Suprapubic skin (tissue), 4 donors: ENCODE results near the gene CTTNBP2. TPM values are rescaled to one million over a fixed set of nuclear protein-coding genes. Genes with fewer than 3 reads are reported as not detected.

Experiments used
- DNase-seq, 2 donors: peaks; one replicate each; pipeline ENCODE4 v3.0.0-alpha.2; 2019; ENCODE audit warnings: low spot score in 2 of 2
- H3K27ac ChIP-seq: fragments of 200-600 bp; sonication (generic); one replicate; pipeline ENCODE4 v1.5.1; 2019
- H3K27me3 ChIP-seq: fragments of 200-600 bp; sonication (generic); one replicate; pipeline ENCODE4 v1.5.1; 2019
- H3K36me3 ChIP-seq: fragments of 200-600 bp; sonication (generic); one replicate; pipeline ENCODE4 v1.5.1; 2019
- H3K4me1 ChIP-seq: fragments of 200-600 bp; sonication (generic); one replicate; pipeline ENCODE4 v1.5.1; 2019
- H3K4me3 ChIP-seq: fragments of 200-600 bp; sonication (generic); one replicate; pipeline ENCODE4 v1.5.1; 2019; ENCODE audit warnings: mild to moderate bottlenecking
- H3K9me3 ChIP-seq: fragments of 200-600 bp; sonication (generic); one replicate; pipeline ENCODE4 v1.5.1; 2019
- EP300 ChIP-seq: sonication (generic); formaldehyde crosslinking; IDR thresholded peaks from one replicate; pipeline ENCODE4 v1.6.1; 2017; ENCODE audit warnings: antibody characterized with exemption
- POLR2A ChIP-seq, 2 donors: fragments of 450-650 bp; IDR thresholded peaks; one replicate each; pipeline ENCODE4 v1.6.1; 2017; ENCODE audit warnings: antibody characterized with exemption in 2 of 2, mild to moderate bottlenecking in 2 of 2, moderate library complexity in 2 of 2
- POLR2AphosphoS5 ChIP-seq, 3 donors: sonication (generic); formaldehyde crosslinking; IDR thresholded peaks; one replicate each; pipeline ENCODE4 v1.6.1; 2017; ENCODE audit warnings: antibody characterized with exemption in 3 of 3
- WGBS: methylation state at CpG from one replicate; pipeline ENCODE4 v1.1.5; 2018; 5-methylcytosine and 5-hydroxymethylcytosine counted together
- total RNA-seq, 4 donors: library from RNA; depleted of rRNA; stranded (reverse); fragments of >200 nt; gene quantifications; one replicate each; pipeline ENCODE4 v1.1.0, GENCODE V29; 2016
- TF ChIP-seq, protein P1 (sequence below), 2 donors: fragments of 200-600 bp in 1 of 2; fragments of 450-650 bp in 1 of 2; sonication (generic) in 1 of 2; IDR thresholded peaks; one replicate each; pipeline ENCODE4 v1.5.1; 2016 to 2019; ENCODE audit warnings: antibody characterized with exemption in 2 of 2, mild to moderate bottlenecking in 1 of 2, moderate library complexity in 1 of 2

Gene CTTNBP2
- total RNA-seq, 4 donors from 2014 or later = 2.2 to 8.9 (median 5.3) TPM

DNA sequence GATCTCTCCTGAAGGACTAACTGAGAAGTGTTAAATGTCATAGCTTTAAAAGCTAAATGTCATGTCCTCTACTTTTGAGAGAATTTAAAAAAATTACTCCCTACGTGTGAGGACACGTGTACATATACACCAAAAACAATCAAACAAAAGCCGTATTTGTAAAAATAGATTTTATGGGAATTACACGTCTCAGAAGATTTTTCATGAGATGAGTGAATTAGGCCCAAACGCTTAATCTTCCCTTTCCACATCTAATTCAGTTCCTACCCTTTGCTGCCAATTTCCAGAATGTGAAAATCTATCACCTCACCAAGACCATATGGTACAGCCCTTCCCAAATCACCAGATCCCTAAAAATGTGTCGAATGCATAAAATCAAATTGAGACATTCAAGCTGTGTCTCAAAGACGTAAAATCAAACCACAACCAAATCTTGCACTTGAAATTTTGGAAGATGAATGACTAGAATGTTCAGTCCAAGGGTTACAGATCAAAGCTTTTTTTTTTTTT is 1.0 kb upstream of the CTTNBP2 start:
- 68% methylated on average over 7 of the region's 7 CpGs for WGBS
- peak overlapping the region; percentile 75 for H3K4me3 ChIP-seq
- no peak for TF ChIP-seq POLR2A (IDR thresholded peaks at IDR 0.05)

DNA sequence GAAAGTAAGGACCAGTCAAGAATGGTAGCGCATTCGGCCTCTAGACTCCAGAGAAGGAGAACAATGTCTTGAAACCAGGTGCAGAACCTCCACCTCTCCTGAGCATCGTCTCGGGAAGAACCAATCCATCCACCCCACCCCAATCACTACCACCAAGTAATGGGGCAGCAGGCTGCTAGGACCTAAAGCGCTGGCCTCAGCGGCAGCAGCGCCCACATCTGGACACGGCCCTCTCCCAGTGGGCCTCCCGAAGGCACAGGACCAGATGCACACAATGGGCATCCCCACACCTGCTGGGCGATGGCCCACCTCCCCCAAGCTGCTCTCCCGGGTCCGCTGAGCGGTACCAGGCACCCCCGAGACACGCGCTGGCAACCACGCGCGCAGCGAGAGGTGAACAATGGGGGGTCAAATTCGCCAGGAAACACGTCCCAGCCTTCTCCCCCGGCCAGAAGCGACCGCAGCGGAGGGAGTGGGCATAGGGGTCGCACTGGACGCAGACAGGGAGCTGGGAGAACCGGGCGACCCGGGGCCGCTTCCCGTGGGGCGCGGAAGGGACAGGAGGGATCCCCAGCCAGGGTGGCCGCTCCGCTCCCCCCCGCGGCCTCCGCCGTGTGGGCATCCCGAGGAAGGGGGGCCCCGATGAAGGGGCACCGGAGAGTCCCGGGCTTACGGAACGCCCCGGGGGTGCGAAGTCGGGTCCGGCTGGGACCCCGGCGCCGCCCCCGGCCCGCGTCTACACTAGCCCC is 506 bp downstream of the CTTNBP2 start:
- no peak for TF ChIP-seq EP300
- TF ChIP-seq, protein P1, sequence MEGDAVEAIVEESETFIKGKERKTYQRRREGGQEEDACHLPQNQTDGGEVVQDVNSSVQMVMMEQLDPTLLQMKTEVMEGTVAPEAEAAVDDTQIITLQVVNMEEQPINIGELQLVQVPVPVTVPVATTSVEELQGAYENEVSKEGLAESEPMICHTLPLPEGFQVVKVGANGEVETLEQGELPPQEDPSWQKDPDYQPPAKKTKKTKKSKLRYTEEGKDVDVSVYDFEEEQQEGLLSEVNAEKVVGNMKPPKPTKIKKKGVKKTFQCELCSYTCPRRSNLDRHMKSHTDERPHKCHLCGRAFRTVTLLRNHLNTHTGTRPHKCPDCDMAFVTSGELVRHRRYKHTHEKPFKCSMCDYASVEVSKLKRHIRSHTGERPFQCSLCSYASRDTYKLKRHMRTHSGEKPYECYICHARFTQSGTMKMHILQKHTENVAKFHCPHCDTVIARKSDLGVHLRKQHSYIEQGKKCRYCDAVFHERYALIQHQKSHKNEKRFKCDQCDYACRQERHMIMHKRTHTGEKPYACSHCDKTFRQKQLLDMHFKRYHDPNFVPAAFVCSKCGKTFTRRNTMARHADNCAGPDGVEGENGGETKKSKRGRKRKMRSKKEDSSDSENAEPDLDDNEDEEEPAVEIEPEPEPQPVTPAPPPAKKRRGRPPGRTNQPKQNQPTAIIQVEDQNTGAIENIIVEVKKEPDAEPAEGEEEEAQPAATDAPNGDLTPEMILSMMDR (IDR thresholded peaks at IDR 0.05) = no peak
- no peak for TF ChIP-seq POLR2AphosphoS5 (IDR thresholded peaks at IDR 0.05)
- no peak for TF ChIP-seq POLR2A (IDR thresholded peaks at IDR 0.05)
- Histone ChIP-seq H3K36me3 (no peaks in the 10 kb centered on the region), H3K4me1 (peaks cover 21% of the 10 kb centered on the region), H3K27me3 (no peaks in the 10 kb centered on the region), H3K27ac (peak overlapping the region; percentile 52), H3K4me3 (peak overlapping the region; percentile 75), H3K9me3 (no peaks in the 10 kb centered on the region)
- DNase-seq = peak in 1 of 2 donors; percentile 62
- 0% methylated on average over 9 of the region's 57 CpGs for WGBS

More for the DNA sequence above, 1.0 kb upstream of the CTTNBP2 start:
- Histone ChIP-seq H3K36me3 (no peaks in the 10 kb centered on the region), H3K27ac (no peak overlapping the region), H3K9me3 (no peaks in the 10 kb centered on the region), H3K4me1 (peaks cover 21% of the 10 kb centered on the region), H3K27me3 (no peaks in the 10 kb centered on the region)
- no peak for DNase-seq

DNA sequence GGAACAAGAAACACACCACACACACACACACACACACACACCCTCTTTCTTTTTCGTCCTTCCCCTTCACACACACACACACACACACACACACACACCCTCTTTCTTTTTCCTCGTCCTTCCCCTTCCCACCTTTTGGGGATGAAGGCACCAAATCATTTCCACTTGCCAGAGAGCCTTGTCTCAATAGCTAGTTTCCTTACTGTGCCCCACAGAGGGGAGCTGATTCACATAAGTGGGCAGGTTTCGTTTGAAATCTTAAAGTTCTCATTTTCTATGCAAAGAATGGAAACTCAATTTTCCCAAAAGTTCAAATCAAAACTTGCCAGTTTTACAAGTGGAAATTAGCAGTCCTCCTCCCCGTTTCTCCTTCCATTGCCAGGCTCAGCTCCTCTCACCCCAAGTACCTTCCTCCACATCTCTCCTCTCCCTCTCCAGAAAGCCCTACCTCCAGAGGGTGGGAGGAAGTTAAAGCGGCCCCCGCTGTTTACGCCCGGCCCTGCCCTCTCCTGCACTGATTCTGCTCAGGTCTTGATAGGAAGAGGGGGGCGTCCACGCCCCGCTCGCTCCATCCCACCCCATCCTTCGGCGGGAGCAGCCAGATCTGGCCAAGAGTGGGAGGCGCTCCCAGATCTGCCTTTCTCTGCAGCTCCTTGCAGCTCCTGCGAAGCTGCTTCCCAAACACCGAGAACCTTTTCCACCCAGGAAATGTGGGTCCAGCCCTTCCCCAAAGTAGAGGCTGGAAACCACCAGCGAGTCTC is 1.3 kb downstream of the CTTNBP2 start:
- TF ChIP-seq POLR2AphosphoS5 (IDR thresholded peaks at IDR 0.05) (no peak), EP300 (no peak), POLR2A (IDR thresholded peaks at IDR 0.05) (no peak)
- TF ChIP-seq, protein P1 (IDR thresholded peaks at IDR 0.05) = no peak
- WGBS = 10% methylated on average over 18 of the region's 18 CpGs
- no peak for DNase-seq
- peak overlapping the region; percentile 75 for H3K4me3 ChIP-seq
- H3K4me1 ChIP-seq = peaks cover 21% of the 10 kb centered on the region
- no peaks in the 10 kb centered on the region for H3K9me3 ChIP-seq
- H3K27ac ChIP-seq = peak overlapping the region; percentile 52
- H3K36me3 ChIP-seq = no peaks in the 10 kb centered on the region
- no peaks in the 10 kb centered on the region for H3K27me3 ChIP-seq

DNA sequence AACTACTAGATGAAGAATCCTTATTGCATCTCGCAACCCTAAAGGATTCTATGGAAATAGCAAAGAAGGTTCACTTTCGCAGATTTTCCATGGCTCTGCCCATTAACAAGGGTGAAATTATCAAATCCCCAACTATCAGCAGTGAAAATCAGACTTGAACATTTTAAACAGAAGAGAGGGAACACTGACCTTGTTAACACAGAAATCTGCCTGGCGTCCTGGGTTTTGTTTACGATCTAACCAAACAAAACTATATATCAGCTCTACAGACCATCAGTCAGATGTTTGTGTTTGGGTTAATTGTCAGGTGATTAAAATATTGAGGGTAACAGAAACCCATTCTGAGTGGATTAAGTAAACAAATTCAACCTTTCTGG is 1.9 kb downstream of the CTTNBP2 start:
- 85% methylated on average over 4 of the region's 4 CpGs for WGBS

DNA sequence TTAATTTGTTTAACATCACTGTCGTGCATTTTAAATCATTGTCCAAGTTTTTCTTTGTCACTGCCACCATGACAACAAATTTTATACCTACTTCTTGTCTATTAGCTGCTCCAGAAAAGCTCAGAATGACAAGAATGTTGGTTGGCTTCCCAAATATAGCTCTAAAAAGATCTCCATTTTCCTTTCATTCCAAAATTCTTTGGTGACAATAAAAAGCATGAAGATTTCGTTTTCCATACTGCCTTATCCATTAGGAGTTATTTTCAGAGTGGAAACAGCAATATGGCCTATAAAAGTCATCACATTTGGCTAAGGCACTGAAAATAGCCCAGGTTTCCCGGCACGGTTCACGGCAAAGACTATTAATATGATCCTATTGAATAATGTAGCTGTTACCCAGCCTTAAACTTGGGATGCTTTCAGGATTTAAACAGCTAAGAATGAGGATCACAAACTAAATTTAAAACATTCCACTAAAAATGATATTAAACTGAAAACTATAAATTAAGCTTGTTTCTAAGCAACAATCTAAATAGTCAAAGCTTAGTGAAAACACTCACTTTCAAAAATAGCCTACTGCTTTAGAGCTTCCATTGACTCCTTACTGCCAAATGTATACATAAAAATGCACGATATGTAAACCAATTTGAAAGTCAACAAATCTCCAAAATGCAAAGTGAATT is 2.7 kb downstream of the CTTNBP2 start:
- no peak overlapping the region for H3K27ac ChIP-seq
- no peak overlapping the region for H3K4me3 ChIP-seq
- TF ChIP-seq, protein P1 (IDR thresholded peaks at IDR 0.05) = no peak
- TF ChIP-seq POLR2AphosphoS5 (IDR thresholded peaks at IDR 0.05) = no peak
- TF ChIP-seq POLR2A (IDR thresholded peaks at IDR 0.05) = no peak
- H3K36me3 ChIP-seq = no peaks in the 10 kb centered on the region
- H3K9me3 ChIP-seq = no peaks in the 10 kb centered on the region
- no peak for DNase-seq
- H3K27me3 ChIP-seq = no peaks in the 10 kb centered on the region
- H3K4me1 ChIP-seq = peaks cover 21% of the 10 kb centered on the region
- 77% methylated on average over 6 of the region's 6 CpGs for WGBS

More for the DNA sequence above, 1.9 kb downstream of the CTTNBP2 start:
- peaks cover 21% of the 10 kb centered on the region for H3K4me1 ChIP-seq
- H3K9me3 ChIP-seq = no peaks in the 10 kb centered on the region
- no peak for DNase-seq
- no peaks in the 10 kb centered on the region for H3K27me3 ChIP-seq
- TF ChIP-seq POLR2A (IDR thresholded peaks at IDR 0.05) (no peak), EP300 (no peak), POLR2AphosphoS5 (IDR thresholded peaks at IDR 0.05) (no peak)
- TF ChIP-seq, protein P1 (IDR thresholded peaks at IDR 0.05) = no peak
- H3K4me3 ChIP-seq = peak overlapping the region; percentile 75
- H3K27ac ChIP-seq = no peak overlapping the region
- no peaks in the 10 kb centered on the region for H3K36me3 ChIP-seq
